Fibroblast of mammary gland (primary cell): ENCODE results near the gene CCDC124.

Experiments
- DNase-seq: peaks from one replicate; pipeline ENCODE4 v3.0.0-alpha.2; 2010; ENCODE audit warnings: low read depth
- H3K4me3 ChIP-seq: 2 replicates; pipeline ENCODE4 v1.5.1; 2011; ENCODE audit warnings: low read depth, mild to moderate bottlenecking, low read length, moderate library complexity; ENCODE audit not compliant: control insufficient read depth
- CTCF ChIP-seq: conservative IDR thresholded peaks from 2 replicates; pipeline ENCODE4 v1.5.1; 2011; ENCODE audit warnings: low read depth, low read length, inconsistent platforms; ENCODE audit not compliant: control insufficient read depth, insufficient read depth

The CCDC124 gene

GRCh38 chr19:17946965-17947784 lies 14.4 kb downstream of the CCDC124 start:
- no peak for DNase-seq
- H3K4me3 ChIP-seq, result peak overlapping the region; percentile 50
- TF ChIP-seq CTCF, result no peak

DNA sequence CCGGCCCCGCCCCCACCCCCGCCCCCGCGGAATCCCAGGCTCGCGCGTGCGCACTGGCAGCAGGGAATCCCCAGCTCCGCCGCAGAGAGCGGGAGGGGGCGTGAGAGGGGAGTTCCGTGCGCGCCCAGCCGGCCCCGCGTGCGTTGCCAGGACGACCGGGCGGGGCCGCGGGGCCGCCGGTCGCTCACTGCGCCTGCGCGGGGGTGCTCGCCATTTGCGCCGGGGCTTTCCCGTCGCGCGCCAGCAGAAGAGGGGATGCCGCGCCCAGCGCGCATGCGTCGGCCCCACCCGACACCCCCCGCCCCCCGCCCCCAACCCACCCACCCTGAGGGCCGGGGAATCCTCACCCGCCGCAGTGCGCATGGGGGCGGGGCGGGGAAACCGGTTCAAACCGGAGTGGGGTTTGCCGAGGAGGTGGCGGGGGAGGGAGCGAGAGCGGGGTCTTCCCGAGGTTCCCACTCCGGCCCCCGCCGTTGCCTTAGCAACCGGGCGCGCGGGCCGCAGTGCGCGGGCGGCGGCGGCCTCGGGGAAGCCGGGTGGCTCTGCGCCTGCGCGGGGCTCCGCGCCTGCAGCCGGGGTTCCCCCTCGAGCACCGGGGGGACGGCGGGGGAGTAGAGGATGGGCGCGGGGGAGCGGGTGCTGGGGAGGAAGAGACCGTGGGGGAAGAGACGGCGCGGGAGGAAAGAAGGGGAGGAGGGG lies 15.1 kb downstream of the CCDC124 start:
- H3K4me3 ChIP-seq, result peak overlapping the region; percentile 50
- DNase-seq, result peak; percentile 83
- no peak for TF ChIP-seq CTCF

DNA sequence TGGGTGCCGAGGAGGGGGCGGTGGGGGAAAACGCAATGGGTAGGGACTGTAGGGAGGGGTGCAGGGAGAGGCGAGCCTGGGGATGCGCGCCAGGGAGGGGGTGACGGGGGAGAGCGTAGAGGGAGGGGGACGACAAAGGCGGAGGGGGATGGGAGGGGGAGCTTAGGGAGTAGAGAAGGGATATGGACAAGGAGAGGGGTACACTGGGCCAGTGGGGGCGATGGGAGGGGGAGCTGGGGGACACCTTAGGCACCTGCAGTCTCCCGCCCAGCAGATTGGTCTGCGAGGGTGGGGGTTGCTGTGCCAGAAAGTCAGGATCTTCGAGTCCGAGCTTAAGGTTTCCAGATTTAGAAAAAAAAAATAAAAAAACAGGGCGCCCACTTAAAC lies 15.7 kb downstream of the CCDC124 start:
- H3K4me3 ChIP-seq, result peak overlapping the region; percentile 36
- DNase-seq, result no peak
- TF ChIP-seq CTCF, result no peak

DNA sequence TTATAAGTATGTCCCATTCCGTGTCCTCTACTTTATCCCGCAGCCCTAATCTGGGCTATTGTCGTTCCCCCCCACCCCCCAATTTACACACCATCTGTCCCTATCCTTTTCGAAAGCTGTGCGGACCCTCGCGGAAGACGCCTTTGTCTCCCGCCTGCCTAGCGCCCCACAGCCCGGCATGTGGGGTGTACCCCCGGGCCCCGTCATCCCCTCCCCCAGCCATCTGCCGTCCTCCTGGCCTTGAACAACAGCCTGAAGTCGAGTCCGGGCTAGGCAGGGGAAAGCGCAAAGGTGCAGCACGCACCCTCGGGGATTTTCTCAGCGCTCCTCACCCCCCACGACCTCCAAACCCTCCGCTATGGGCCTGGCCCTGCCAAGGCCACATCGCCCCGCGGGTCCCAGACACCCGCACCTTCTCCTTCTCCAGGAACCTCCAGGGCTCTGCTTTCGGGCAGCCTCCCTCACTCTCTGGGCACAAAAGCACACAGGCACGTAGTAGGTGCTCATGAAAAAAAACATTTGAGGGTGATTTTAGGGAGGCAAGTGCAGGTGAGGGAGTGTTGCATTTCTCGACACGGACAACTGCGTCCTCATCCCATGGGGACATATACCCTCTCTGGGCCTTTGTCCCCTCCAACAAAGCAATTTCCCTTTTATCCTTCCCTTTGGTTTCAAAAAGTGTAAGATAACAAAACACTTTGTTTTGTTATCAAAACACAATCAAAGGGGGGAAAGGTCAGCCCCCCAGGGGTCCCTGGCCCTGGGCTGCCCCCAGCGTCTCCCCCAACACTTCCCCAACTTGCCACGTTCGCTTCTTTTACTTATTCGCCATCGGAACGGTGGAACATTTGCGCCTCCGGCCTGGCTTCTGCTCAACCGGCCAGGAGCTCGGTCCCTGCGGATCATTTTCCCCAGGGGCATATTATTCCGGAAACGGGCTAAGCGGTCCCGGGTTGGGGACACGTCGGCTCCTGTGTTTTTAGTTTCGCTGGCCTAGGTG lies 16.4 kb downstream of the CCDC124 start:
- H3K4me3 ChIP-seq, result no peak overlapping the region
- DNase-seq, result no peak
- TF ChIP-seq CTCF, result no peak

DNA sequence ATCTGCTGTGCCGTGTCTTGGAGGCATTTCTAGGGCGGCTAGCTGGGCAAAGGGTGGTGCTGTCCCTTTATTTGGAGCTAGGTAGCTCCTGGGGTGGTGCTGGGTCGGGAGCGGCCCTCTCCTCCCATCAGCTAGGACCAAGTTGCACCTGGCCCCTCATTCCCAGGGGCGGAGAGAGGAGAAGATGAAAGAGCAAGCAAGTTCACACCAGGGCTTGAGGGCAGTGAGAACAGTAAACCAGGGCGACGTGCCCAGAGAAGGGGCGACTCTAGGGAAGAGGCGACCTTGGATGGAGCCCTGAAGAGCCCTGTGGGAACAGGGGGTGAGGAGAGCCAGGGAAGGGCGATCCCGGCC lies 17.1 kb downstream of the CCDC124 start:
- DNase-seq, result no peak
- H3K4me3 ChIP-seq, result no peak overlapping the region
- no peak for TF ChIP-seq CTCF
